ENCODE results near the gene SAV1.
"Not testable (repeated sequence)": the region's sequence is repeated elsewhere in the genome, so short reads cannot be mapped to it uniquely, and the experiment has no call there.

The SAV1 gene

GRCh38 chr14:50666772-50667683 is 1.1 kb downstream of the SAV1 start:
- DNase-seq (ENCODE audit: low read depth in 1 of 2, low spot score in 1 of 2), result no peak

GRCh38 chr14:50665300-50665699 is 2.8 kb downstream of the SAV1 start:
- not testable (repeated sequence) for DNase-seq (ENCODE audit: low read depth in 1 of 2, low spot score in 1 of 2)

- not testable (repeated sequence) for DNase-seq (ENCODE audit: low read depth in 1 of 2, low spot score in 1 of 2)
Measured at GRCh38 chr14:50664579-50664978, 3.5 kb downstream of the SAV1 start.

- DNase-seq (ENCODE audit: low read depth in 1 of 2, low spot score in 1 of 2), result no peak
Measured at GRCh38 chr14:50659327-50659974, 8.7 kb downstream of the SAV1 start.

- no peak for DNase-seq (ENCODE audit: low read depth in 1 of 2, low spot score in 1 of 2)
Measured at GRCh38 chr14:50658203-50658602, 9.9 kb downstream of the SAV1 start.

- no peak for DNase-seq (ENCODE audit: low read depth in 1 of 2, low spot score in 1 of 2)
Measured at GRCh38 chr14:50657753-50658152, 10.4 kb downstream of the SAV1 start.

GRCh38 chr14:50656776-50657175 is 11.3 kb downstream of the SAV1 start:
- no peak for DNase-seq (ENCODE audit: low read depth in 1 of 2, low spot score in 1 of 2)

GRCh38 chr14:50649691-50650090 is 18.4 kb downstream of the SAV1 start:
- DNase-seq (ENCODE audit: low read depth in 1 of 2, low spot score in 1 of 2), result no peak

GRCh38 chr14:50647753-50648152 is 20.4 kb downstream of the SAV1 start:
- no peak for DNase-seq (ENCODE audit: low read depth in 1 of 2, low spot score in 1 of 2)

- no peak for DNase-seq (ENCODE audit: low read depth in 1 of 2, low spot score in 1 of 2)
Measured at GRCh38 chr14:50647282-50647681, 20.8 kb downstream of the SAV1 start.

- no peak for DNase-seq (ENCODE audit: low read depth in 1 of 2, low spot score in 1 of 2)
Measured at GRCh38 chr14:50635141-50635540, 33.0 kb downstream of the SAV1 start.

GRCh38 chr14:50633954-50634353 is 34.2 kb downstream of the SAV1 start:
- no peak for DNase-seq (ENCODE audit: low read depth in 1 of 2, low spot score in 1 of 2)

GRCh38 chr14:50631408-50631821 is 36.7 kb downstream of the SAV1 start:
- no peak for DNase-seq (ENCODE audit: low read depth in 1 of 2, low spot score in 1 of 2)

- not testable (repeated sequence) for DNase-seq (ENCODE audit: low read depth in 1 of 2, low spot score in 1 of 2)
Measured at GRCh38 chr14:50624947-50625346, 43.2 kb downstream of the SAV1 start.

- DNase-seq (ENCODE audit: low read depth in 1 of 2, low spot score in 1 of 2), result no peak
Measured at GRCh38 chr14:50624447-50624846, 43.7 kb downstream of the SAV1 start.

- DNase-seq (ENCODE audit: low read depth in 1 of 2, low spot score in 1 of 2), result no peak
Measured at GRCh38 chr14:50622978-50623377, 45.1 kb downstream of the SAV1 start.

- DNase-seq (ENCODE audit: low read depth in 1 of 2, low spot score in 1 of 2), result no peak
Measured at GRCh38 chr14:50620341-50620740, 47.8 kb downstream of the SAV1 start.

- DNase-seq (ENCODE audit: low read depth in 1 of 2, low spot score in 1 of 2), result no peak
Measured at GRCh38 chr14:50619569-50620141, 48.5 kb downstream of the SAV1 start.

GRCh38 chr14:50616275-50616674 is 51.8 kb downstream of the SAV1 start:
- no peak for DNase-seq (ENCODE audit: low read depth in 1 of 2, low spot score in 1 of 2)

GRCh38 chr14:50615552-50615951 is 52.6 kb downstream of the SAV1 start:
- DNase-seq (ENCODE audit: low read depth in 1 of 2, low spot score in 1 of 2), result no peak

GRCh38 chr14:50615056-50615455 is 53.0 kb downstream of the SAV1 start:
- DNase-seq (ENCODE audit: low read depth in 1 of 2, low spot score in 1 of 2), result no peak

GRCh38 chr14:50612806-50613205 is 55.3 kb downstream of the SAV1 start:
- no peak for DNase-seq (ENCODE audit: low read depth in 1 of 2, low spot score in 1 of 2)
